ENCODE data around the gene TAX1BP3.

TAX1BP3 gene

GRCh38 chr17:3626831-3627768 is 41.3 kb downstream of the TAX1BP3 start:
- no peak for DNase-seq (ENCODE audit: low spot score)

- no peak for DNase-seq (ENCODE audit: low spot score)
Observed at GRCh38 chr17:3622977-3623594, 45.3 kb downstream of the TAX1BP3 start.

- no peak for DNase-seq (ENCODE audit: low spot score)
Observed at GRCh38 chr17:3621146-3621720, 47.1 kb downstream of the TAX1BP3 start.

GRCh38 chr17:3615160-3615870 is 53.1 kb downstream of the TAX1BP3 start:
- no peak for DNase-seq (ENCODE audit: low spot score)

- no peak for DNase-seq (ENCODE audit: low spot score)
Observed at GRCh38 chr17:3613124-3613523, 55.3 kb downstream of the TAX1BP3 start.
